ENCODE measurements around the gene UNC93A.

UNC93A gene

GRCh38 chr6:167291623-167292300, 647 bp downstream of the UNC93A start:
- H3K27ac ChIP-seq: no peak overlapping the region
- DNase-seq (ENCODE audit: low read depth, low spot score): no peak

GRCh38 chr6:167292301-167293087, 1.4 kb downstream of the UNC93A start:
- DNase-seq (ENCODE audit: low read depth, low spot score): no peak

GRCh38 chr6:167293088-167293589, 2.0 kb downstream of the UNC93A start:
- no peak for DNase-seq (ENCODE audit: low read depth, low spot score)
- no peak overlapping the region for H3K27ac ChIP-seq

More at GRCh38 chr6:167292301-167293087, 1.4 kb downstream of the UNC93A start:
- H3K27ac ChIP-seq: no peak overlapping the region

- no peak for DNase-seq (ENCODE audit: low read depth, low spot score)
- H3K27ac ChIP-seq: no peak overlapping the region
Measured at GRCh38 chr6:167293590-167294091, 2.5 kb downstream of the UNC93A start.

- DNase-seq (ENCODE audit: low read depth, low spot score): no peak
- no peak overlapping the region for H3K27ac ChIP-seq
Measured at GRCh38 chr6:167294241-167294640, 3.1 kb downstream of the UNC93A start.

- no peak overlapping the region for H3K27ac ChIP-seq
- DNase-seq (ENCODE audit: low read depth, low spot score): no peak
Measured at GRCh38 chr6:167294651-167295494, 3.8 kb downstream of the UNC93A start.

- DNase-seq (ENCODE audit: low read depth, low spot score): no peak
- no peak overlapping the region for H3K27ac ChIP-seq
Measured at GRCh38 chr6:167295495-167296292, 4.6 kb downstream of the UNC93A start.

GRCh38 chr6:167296293-167296690, 5.2 kb downstream of the UNC93A start:
- no peak overlapping the region for H3K27ac ChIP-seq
- no peak for DNase-seq (ENCODE audit: low read depth, low spot score)

GRCh38 chr6:167296902-167297301, 5.8 kb downstream of the UNC93A start:
- DNase-seq (ENCODE audit: low read depth, low spot score): no peak

GRCh38 chr6:167298127-167298526, 7.0 kb downstream of the UNC93A start:
- no peak overlapping the region for H3K27ac ChIP-seq
- no peak for DNase-seq (ENCODE audit: low read depth, low spot score)

More at GRCh38 chr6:167296902-167297301, 5.8 kb downstream of the UNC93A start:
- H3K27ac ChIP-seq: no peak overlapping the region

- no peak for DNase-seq (ENCODE audit: low read depth, low spot score)
- H3K27ac ChIP-seq: no peak overlapping the region
Measured at GRCh38 chr6:167299641-167300308, 8.7 kb downstream of the UNC93A start.

GRCh38 chr6:167300902-167301777, 10.0 kb downstream of the UNC93A start:
- DNase-seq (ENCODE audit: low read depth, low spot score): no peak
- no peak overlapping the region for H3K27ac ChIP-seq

- no peak overlapping the region for H3K27ac ChIP-seq
- DNase-seq (ENCODE audit: low read depth, low spot score): no peak
Measured at GRCh38 chr6:167302074-167302473, 11.0 kb downstream of the UNC93A start.

GRCh38 chr6:167302796-167303195, 11.7 kb downstream of the UNC93A start:
- H3K27ac ChIP-seq: no peak overlapping the region
- DNase-seq (ENCODE audit: low read depth, low spot score): no peak

- no peak for DNase-seq (ENCODE audit: low read depth, low spot score)
- no peak overlapping the region for H3K27ac ChIP-seq
Measured at GRCh38 chr6:167303675-167304625, 12.8 kb downstream of the UNC93A start.

- DNase-seq (ENCODE audit: low read depth, low spot score): no peak
- H3K27ac ChIP-seq: no peak overlapping the region
Measured at GRCh38 chr6:167304912-167305311, 13.8 kb downstream of the UNC93A start.

- H3K27ac ChIP-seq: no peak overlapping the region
- no peak for DNase-seq (ENCODE audit: low read depth, low spot score)
Measured at GRCh38 chr6:167305796-167306195, 14.7 kb downstream of the UNC93A start.
